Psoas muscle (tissue), 8 donors: ENCODE results near the gene PPP1R9A. TPM values are rescaled to one million over a fixed set of nuclear protein-coding genes. Genes with fewer than 3 reads are reported as not detected.

ENCODE experiments used
- ATAC-seq, 4 donors: fragments of 200-7000 bp; cut with Tn5 transposase; one replicate each; pipeline ENCODE4 v1.9.1; 2020; ENCODE audit warnings: moderate library complexity in 3 of 4, mild to moderate bottlenecking in 2 of 4
- DNase-seq, 2 donors: peaks; one replicate each; pipeline ENCODE4 v3.0.0-alpha.2; 2020
- H3K27ac ChIP-seq: fragments of 200-600 bp; one replicate; pipeline ENCODE4 v1.8.0; 2022
- H3K27me3 ChIP-seq, 3 donors: fragments of 200-600 bp in 1 of 3; one replicate each; pipeline versions ENCODE4 v1.6.1 to v1.8.0; 2013 to 2022; ENCODE audit warnings: low read length in 2 of 3, mild to moderate bottlenecking in 2 of 3, moderate library complexity in 1 of 3; ENCODE audit not compliant: insufficient read depth in 3 of 3
- H3K36me3 ChIP-seq, 2 donors: fragments of 200-600 bp in 1 of 2; one replicate each; pipeline versions ENCODE4 v1.6.1 to v1.8.0; 2013 to 2022; ENCODE audit warnings: low read depth in 1 of 2, mild to moderate bottlenecking in 1 of 2, moderate library complexity in 1 of 2; ENCODE audit not compliant: insufficient read depth in 1 of 2
- H3K4me1 ChIP-seq: fragments of 200-600 bp; one replicate; pipeline ENCODE4 v1.8.0; 2022
- H3K4me3 ChIP-seq: fragments of 200-600 bp; one replicate; pipeline ENCODE4 v1.8.0; 2022; ENCODE audit warnings: mild to moderate bottlenecking
- H3K9me3 ChIP-seq: fragments of 200-600 bp; one replicate; pipeline ENCODE4 v1.8.0; 2022
- WGBS, 3 donors: extraction: QIAGEN DNeasy Blood & Tissue Kit; methylation state at CpG; one replicate each; pipeline versions ENCODE4 v1.1.6 to v1.1.7; 2013; 5-methylcytosine and 5-hydroxymethylcytosine counted together
- intact Hi-C, 2 donors: fragments of 100-400 bp; cut with DNase I; formaldehyde crosslinking; loops; one replicate each; pipeline versions ENCODE4 v1.11.0 to v1.14.2; 2022
- polyA plus RNA-seq, 3 donors: library from polyadenylated mRNA; stranded (reverse); fragments of 200-250 nt; gene quantifications; one replicate each; pipeline ENCODE4 v1.2.3, GENCODE V29; 2013
- total RNA-seq, 4 donors: library from RNA; stranded (reverse); fragmentation: NEBNext Ultra II Directional in 2 of 4; extraction: Animal tissue kit (Norgen Biotek cat#: 25700) in 2 of 4; gene quantifications; one replicate each; pipeline versions ENCODE4 v1.2.1 to v1.2.4, GENCODE V29; 2021 to 2023
- TF ChIP-seq, protein P1 (sequence below): fragments of 200-600 bp; IDR thresholded peaks from one replicate; pipeline ENCODE4 v1.8.0; 2022; ENCODE audit warnings: antibody characterized with exemption
- donor health status: healthy with polysubstance abuse.
- donor health status: DM: no; HTN: no; CAD: no; lungs with moderate emphysema.
- donor health status: Bipolar disorder and iron deficiency.
- donor health status: healthy.
- donor health status: DM: yes; HTN: yes; CAD: no.
- donor health status: DM: no; HTN: no; CAD: no.
- donor health status: DM: no; HTN: no; CAD: no.
- donor health status: DM: yes; HTN: yes; CAD: no.

PPP1R9A gene
- total and polyA plus RNA-seq, 7 donors, result 1.1 to 18.6 (median 13.5) TPM

DNA sequence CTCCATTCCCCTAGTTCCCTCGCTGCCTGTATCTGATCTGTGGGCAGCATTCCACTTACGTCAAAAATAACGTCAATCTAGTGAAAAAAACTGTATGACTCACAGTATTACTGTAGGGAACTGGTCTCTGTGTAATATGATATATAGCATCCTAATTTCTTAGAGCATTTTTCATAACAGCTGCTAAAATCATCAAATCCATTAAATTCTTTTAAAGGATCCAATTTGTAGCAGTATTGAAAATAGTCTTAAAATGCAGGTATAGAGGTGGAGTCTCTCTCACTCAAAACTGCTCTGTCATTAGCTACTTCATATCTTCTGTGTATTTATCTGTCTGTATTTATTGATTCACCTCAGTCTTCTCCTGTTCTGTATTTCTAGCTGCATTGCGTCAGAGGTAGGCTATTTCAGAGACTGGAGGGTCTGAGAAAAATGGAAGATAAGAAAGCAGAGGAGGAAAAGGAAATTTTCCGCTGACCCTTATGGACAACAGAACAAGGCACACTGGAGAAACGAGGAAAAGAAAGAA lies 357.0 kb downstream of the PPP1R9A start:
- Histone ChIP-seq H3K4me3 (no peak overlapping the region), H3K36me3 (peaks cover 0 to 14% of the 10 kb centered on the region in 2 donors), H3K4me1 (no peaks in the 10 kb centered on the region), H3K27ac (no peak overlapping the region), H3K9me3 (no peaks in the 10 kb centered on the region), H3K27me3 (no peaks in the 10 kb centered on the region)
- intact Hi-C loops, result no loop called here
- ATAC-seq (peak in 1 of 4 donors; percentile 40), DNase-seq (no peak)
- 62 to 80% (median 70%) methylated on average over 6 of the region's 6 CpGs for WGBS, 3 donors
- TF ChIP-seq, protein P1, sequence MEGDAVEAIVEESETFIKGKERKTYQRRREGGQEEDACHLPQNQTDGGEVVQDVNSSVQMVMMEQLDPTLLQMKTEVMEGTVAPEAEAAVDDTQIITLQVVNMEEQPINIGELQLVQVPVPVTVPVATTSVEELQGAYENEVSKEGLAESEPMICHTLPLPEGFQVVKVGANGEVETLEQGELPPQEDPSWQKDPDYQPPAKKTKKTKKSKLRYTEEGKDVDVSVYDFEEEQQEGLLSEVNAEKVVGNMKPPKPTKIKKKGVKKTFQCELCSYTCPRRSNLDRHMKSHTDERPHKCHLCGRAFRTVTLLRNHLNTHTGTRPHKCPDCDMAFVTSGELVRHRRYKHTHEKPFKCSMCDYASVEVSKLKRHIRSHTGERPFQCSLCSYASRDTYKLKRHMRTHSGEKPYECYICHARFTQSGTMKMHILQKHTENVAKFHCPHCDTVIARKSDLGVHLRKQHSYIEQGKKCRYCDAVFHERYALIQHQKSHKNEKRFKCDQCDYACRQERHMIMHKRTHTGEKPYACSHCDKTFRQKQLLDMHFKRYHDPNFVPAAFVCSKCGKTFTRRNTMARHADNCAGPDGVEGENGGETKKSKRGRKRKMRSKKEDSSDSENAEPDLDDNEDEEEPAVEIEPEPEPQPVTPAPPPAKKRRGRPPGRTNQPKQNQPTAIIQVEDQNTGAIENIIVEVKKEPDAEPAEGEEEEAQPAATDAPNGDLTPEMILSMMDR, result no peak

- ATAC-seq, result no peak
- H3K27ac ChIP-seq, result no peak overlapping the region
Observed at GRCh38 chr7:95265634-95266033, 358.2 kb downstream of the PPP1R9A start.

GRCh38 chr7:95267754-95268153 lies 360.4 kb downstream of the PPP1R9A start:
- WGBS, 3 donors, result 91 to 94% (median 93%) methylated on average over 2 of the region's 2 CpGs
- no peak for DNase-seq

More at GRCh38 chr7:95265634-95266033, 358.2 kb downstream of the PPP1R9A start:
- Histone ChIP-seq H3K27me3 (no peaks in the 10 kb centered on the region), H3K4me1 (no peaks in the 10 kb centered on the region), H3K9me3 (no peaks in the 10 kb centered on the region), H3K36me3 (peaks cover 0 to 14% of the 10 kb centered on the region in 2 donors), H3K4me3 (no peak overlapping the region)
- TF ChIP-seq, protein P1, result no peak
- intact Hi-C loops, result no loop called here
- DNase-seq, result no peak
- 94 to 98% (median 95%) methylated on average over 2 of the region's 2 CpGs for WGBS, 3 donors

DNA sequence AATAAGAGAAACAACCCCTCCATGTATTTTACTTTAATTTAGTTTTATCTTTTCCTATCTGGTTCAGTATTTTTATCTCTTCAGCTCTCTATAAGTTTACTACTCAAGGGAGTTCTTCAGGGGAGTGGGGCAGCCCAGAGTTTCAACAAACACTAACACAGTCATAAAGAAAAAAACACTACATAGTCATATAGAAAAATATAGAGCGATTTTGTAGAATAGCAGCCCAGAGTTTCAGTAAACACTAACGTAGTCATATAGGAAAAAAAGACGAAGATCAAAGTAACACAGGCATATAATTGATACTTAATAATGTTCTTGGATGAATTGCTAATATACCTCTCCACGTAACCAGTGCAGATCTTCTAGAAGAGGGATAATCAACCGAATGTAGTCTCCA lies 362.2 kb downstream of the PPP1R9A start:
- no peaks in the 10 kb centered on the region for H3K27me3 ChIP-seq
- intact Hi-C loops, result no loop called here
- 93 to 94% (median 93%) methylated on average over 5 of the region's 5 CpGs for WGBS, 3 donors

More at GRCh38 chr7:95267754-95268153, 360.4 kb downstream of the PPP1R9A start:
- intact Hi-C loops, result no loop called here
- Histone ChIP-seq H3K36me3 (peaks cover 0 to 20% of the 10 kb centered on the region in 2 donors), H3K9me3 (no peaks in the 10 kb centered on the region), H3K4me1 (no peaks in the 10 kb centered on the region), H3K27ac (no peak overlapping the region), H3K27me3 (no peaks in the 10 kb centered on the region), H3K4me3 (no peak overlapping the region)
- ATAC-seq, result no peak
- TF ChIP-seq, protein P1, result no peak

More for the DNA sequence above, 362.2 kb downstream of the PPP1R9A start:
- Histone ChIP-seq H3K9me3 (no peaks in the 10 kb centered on the region), H3K4me3 (no peak overlapping the region), H3K4me1 (no peaks in the 10 kb centered on the region), H3K27ac (no peak overlapping the region), H3K36me3 (peaks cover 0 to 27% of the 10 kb centered on the region in 2 donors)
- DNase-seq (no peak), ATAC-seq (no peak)
- TF ChIP-seq, protein P1, result no peak
